Smooth muscle cell (in vitro differentiated cells): ENCODE data around the gene ZBTB7A. TPM values are rescaled to one million over a fixed set of nuclear protein-coding genes. Genes with fewer than 3 reads are reported as not detected.

Experiments used
- DNase-seq: peaks from one replicate; lab custom pipeline; 2025; ENCODE audit not compliant: unreplicated experiment; lab: John Stamatoyannopoulos, UW
- H2AFZ ChIP-seq: fragments of 200-600 bp; sonication (generic); 2 replicates; pipeline ENCODE4 v1.6.0; 2016; ENCODE audit warnings: antibody characterized with exemption, low read depth, mild to moderate bottlenecking
- H3F3A ChIP-seq: fragments of 200-600 bp; sonication (generic); 2 replicates; pipeline ENCODE4 v1.6.0; 2017; ENCODE audit warnings: antibody characterized with exemption, low read depth
- H3K27ac ChIP-seq: fragments of 200-600 bp; sonication (generic); 2 replicates; pipeline ENCODE4 v1.5.1; 2016; ENCODE audit warnings: low read depth, mild to moderate bottlenecking
- H3K27me3 ChIP-seq: fragments of 200-600 bp; sonication (generic); 2 replicates; pipeline ENCODE4 v1.6.1; 2016; ENCODE audit warnings: low read depth, mild to moderate bottlenecking
- H3K36me3 ChIP-seq: fragments of 200-600 bp; sonication (generic); 2 replicates; pipeline ENCODE4 v1.5.1; 2016; ENCODE audit warnings: low read depth
- H3K4me1 ChIP-seq: fragments of 200-600 bp; sonication (generic); 2 replicates; pipeline ENCODE4 v1.5.1; 2016; ENCODE audit warnings: low read depth
- H3K4me2 ChIP-seq: fragments of 200-600 bp; sonication (generic); 2 replicates; pipeline ENCODE4 v1.6.0; 2016; ENCODE audit warnings: mild to moderate bottlenecking
- H3K4me3 ChIP-seq: fragments of 200-600 bp; sonication (generic); 2 replicates; pipeline ENCODE4 v1.5.1; 2016; ENCODE audit warnings: mild to moderate bottlenecking
- H3K79me2 ChIP-seq: fragments of 200-600 bp; sonication (generic); 2 replicates; pipeline ENCODE4 v1.6.0; 2016; ENCODE audit warnings: low read depth, mild to moderate bottlenecking
- H3K9ac ChIP-seq: fragments of 200-600 bp; sonication (generic); 2 replicates; pipeline ENCODE4 v1.6.0; 2016; ENCODE audit warnings: low read depth
- H3K9me3 ChIP-seq: fragments of 200-600 bp; sonication (generic); replicated peaks from 2 replicates; pipeline ENCODE4 v1.5.1; 2016; ENCODE audit warnings: low read depth
- H4K20me1 ChIP-seq: fragments of 200-600 bp; sonication (generic); 2 replicates; pipeline ENCODE4 v1.6.0; 2016; ENCODE audit warnings: low read depth
- WGBS: methylation state at CpG from one replicate; pipeline ENCODE4 v1.1.7; 2016; ENCODE audit warnings: low lambda C conversion rate; 5-methylcytosine and 5-hydroxymethylcytosine counted together
- polyA plus RNA-seq: library from polyadenylated mRNA; unstranded; fragments of >200 nt; fragmentation: Nextera tagmentation; extraction: Ambion mirVana; gene quantifications from 2 replicates; pipeline ENCODE4 v1.2.1, GENCODE V29; 2016
- total RNA-seq: library from RNA; depleted of rRNA; stranded (reverse); fragments of >200 nt; gene quantifications from 2 replicates; pipeline ENCODE4 v1.2.3, GENCODE V29; 2014
- TF ChIP-seq, protein P1 (sequence below): fragments of 200-600 bp; sonication (generic); IDR thresholded peaks from 2 replicates; pipeline ENCODE4 v1.5.1; 2017; ENCODE audit warnings: borderline replicate concordance, mild to moderate bottlenecking, antibody characterized with exemption; ENCODE audit not compliant: insufficient read depth, poor library complexity, severe bottlenecking

Gene ZBTB7A
- total and polyA plus RNA-seq, 2 experiments from 2014 or later = 13.3 to 36.0 TPM

DNA sequence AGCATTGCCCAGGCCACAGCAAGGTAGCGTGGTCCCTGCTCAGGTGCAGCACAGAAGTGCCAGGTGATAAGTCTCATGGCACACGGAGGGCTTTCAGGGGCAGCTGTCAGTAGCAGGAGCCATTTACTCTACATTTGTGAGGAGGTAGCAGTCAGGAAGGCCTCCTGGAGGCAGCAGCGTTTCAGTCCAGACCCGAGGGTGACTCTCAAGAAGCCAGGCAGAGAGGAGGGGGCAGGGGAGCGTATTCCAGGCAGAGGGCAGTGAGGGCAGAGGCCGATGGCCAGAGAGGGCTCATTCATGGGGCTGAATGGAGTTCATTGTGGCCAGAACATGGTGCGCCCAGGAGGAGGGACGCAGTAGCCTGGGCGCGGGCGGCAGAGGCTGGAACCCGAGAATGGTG lies 50.2 kb downstream of the ZBTB7A start:
- H3K36me3 ChIP-seq = no peaks in the 10 kb centered on the region
- H2AFZ ChIP-seq = no peak overlapping the region
- no peak overlapping the region for H3K27ac ChIP-seq
- no peaks in the 10 kb centered on the region for H3K27me3 ChIP-seq
- 97% methylated on average over 11 of the region's 12 CpGs for WGBS
- no peak overlapping the region for H3K9ac ChIP-seq
- no peak for DNase-seq
- H3F3A ChIP-seq = no peaks in the 10 kb centered on the region
- H3K79me2 ChIP-seq = peaks cover 48% of the 10 kb centered on the region
- H3K4me1 ChIP-seq = no peaks in the 10 kb centered on the region
- H3K9me3 ChIP-seq = no peaks in the 10 kb centered on the region
- TF ChIP-seq, protein P1, sequence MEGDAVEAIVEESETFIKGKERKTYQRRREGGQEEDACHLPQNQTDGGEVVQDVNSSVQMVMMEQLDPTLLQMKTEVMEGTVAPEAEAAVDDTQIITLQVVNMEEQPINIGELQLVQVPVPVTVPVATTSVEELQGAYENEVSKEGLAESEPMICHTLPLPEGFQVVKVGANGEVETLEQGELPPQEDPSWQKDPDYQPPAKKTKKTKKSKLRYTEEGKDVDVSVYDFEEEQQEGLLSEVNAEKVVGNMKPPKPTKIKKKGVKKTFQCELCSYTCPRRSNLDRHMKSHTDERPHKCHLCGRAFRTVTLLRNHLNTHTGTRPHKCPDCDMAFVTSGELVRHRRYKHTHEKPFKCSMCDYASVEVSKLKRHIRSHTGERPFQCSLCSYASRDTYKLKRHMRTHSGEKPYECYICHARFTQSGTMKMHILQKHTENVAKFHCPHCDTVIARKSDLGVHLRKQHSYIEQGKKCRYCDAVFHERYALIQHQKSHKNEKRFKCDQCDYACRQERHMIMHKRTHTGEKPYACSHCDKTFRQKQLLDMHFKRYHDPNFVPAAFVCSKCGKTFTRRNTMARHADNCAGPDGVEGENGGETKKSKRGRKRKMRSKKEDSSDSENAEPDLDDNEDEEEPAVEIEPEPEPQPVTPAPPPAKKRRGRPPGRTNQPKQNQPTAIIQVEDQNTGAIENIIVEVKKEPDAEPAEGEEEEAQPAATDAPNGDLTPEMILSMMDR = no peak
- H3K4me3 ChIP-seq = no peak overlapping the region
- H3K4me2 ChIP-seq = no peak overlapping the region
- H4K20me1 ChIP-seq = peaks cover 92% of the 10 kb centered on the region

DNA sequence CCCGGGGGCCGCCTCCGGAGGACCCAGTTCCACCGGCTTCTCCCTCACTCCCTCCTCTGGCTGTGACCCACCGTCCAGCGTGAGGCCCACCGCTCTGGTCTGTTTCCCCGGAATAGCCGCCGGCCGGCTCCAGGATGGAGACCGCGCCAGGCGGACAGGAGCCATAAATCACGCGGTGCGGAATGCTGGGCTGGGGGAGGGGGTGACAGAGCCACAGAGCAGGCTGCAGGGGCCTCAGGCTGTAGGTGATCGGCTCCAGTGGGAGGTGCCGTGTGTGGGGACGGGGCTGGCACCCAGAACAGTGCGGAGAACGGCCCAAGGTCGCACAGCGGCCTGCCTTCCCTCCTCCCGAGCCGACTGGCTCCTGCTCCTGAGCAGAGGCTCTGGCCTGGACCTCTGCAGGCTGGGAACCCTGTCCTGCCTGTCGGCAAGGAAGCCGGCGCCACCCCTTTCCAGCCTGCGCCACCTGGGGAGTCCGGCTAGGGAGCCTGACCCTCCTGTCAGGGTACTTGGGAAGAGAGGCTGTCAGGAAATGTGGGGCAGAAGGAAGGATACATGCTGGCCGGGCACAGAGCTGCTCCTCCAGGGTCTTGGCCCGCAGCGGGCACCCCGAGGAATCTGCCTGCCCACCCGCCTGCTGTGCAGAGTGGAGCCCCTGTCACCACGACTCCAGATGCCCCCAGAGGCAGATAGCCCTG lies 50.8 kb downstream of the ZBTB7A start:
- H3K9ac ChIP-seq = no peak overlapping the region
- peak overlapping the region; percentile 22 for H3K4me2 ChIP-seq
- H3K27ac ChIP-seq = no peak overlapping the region
- H3K79me2 ChIP-seq = peaks cover 47% of the 10 kb centered on the region
- H3K4me1 ChIP-seq = no peaks in the 10 kb centered on the region
- H3K27me3 ChIP-seq = no peaks in the 10 kb centered on the region
- peaks cover 93% of the 10 kb centered on the region for H4K20me1 ChIP-seq
- H3K9me3 ChIP-seq = no peaks in the 10 kb centered on the region
- H3K4me3 ChIP-seq = no peak overlapping the region
- TF ChIP-seq, protein P1 = no peak
- no peak for DNase-seq
- no peaks in the 10 kb centered on the region for H3K36me3 ChIP-seq
- H3F3A ChIP-seq = no peaks in the 10 kb centered on the region
- WGBS = 78% methylated on average over 34 of the region's 37 CpGs
- H2AFZ ChIP-seq = no peak overlapping the region

DNA sequence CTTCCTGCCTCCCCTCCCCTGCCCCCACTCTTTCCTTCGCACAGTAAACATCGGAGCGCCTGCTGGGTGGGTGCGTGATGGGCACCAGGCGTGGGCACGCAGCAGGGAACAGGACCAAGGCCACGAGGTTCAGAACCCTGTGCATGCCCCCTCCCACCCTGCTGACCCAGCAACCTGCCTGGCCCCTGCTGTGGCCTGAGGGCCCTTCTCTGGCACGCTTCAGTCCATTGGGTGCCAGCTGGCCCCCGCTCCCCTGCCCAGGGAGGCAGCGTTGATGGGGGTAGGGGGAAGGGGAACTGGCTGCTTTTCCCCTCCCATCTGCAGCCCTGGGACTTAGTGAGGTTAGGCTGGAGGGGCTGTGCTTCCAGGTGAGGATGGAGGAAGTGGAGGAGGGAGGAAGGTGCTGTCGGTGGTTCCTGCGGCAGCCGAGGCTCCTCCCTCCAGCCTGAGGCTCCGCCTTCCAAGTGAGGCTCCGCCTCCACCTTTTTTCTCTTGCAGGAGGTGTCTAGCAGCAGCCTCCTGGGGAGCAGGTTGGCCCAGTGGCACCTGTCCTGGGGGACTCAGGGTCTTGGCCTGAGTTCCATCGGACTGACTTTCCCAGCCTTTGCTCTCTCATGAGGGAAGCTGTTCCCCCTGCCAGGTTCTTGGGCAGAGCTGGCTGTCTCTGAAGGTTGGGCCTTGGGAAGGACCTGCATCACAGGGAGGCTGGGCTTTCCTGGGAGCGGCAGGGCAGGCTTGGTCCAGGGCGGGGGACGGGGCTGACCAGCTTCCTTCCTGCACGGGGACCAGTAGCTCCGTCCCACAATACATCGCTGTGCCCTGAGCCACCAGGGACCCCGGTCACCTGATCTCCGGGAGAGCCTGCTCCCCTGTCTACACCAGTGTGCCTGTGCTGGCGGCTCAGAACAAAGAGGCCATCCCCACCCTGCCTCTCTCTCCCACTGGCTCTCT lies 51.9 kb downstream of the ZBTB7A start:
- no peak for DNase-seq
- Histone ChIP-seq H3F3A (no peaks in the 10 kb centered on the region), H3K36me3 (no peaks in the 10 kb centered on the region), H3K4me2 (peak overlapping the region; percentile 22), H3K4me3 (no peak overlapping the region), H3K4me1 (no peaks in the 10 kb centered on the region), H3K79me2 (peaks cover 50% of the 10 kb centered on the region), H2AFZ (no peak overlapping the region), H3K27me3 (no peaks in the 10 kb centered on the region), H3K27ac (no peak overlapping the region), H4K20me1 (peaks cover 94% of the 10 kb centered on the region), H3K9ac (no peak overlapping the region), H3K9me3 (no peaks in the 10 kb centered on the region)
- TF ChIP-seq, protein P1 = no peak
- 91% methylated on average over 25 of the region's 25 CpGs for WGBS
